Peyer's patch (tissue), 4 donors: ENCODE data around the gene SREBF2.

ENCODE experiments used
- CTCF ChIP-seq, 6 experiments: fragments of 450-650 bp in 4 of 6; fragments of 200-600 bp in 2 of 6; sonication (generic) in 1 of 6; IDR thresholded peaks; one replicate each; pipeline ENCODE4 v1.5.1; 2017 to 2019; ENCODE audit warnings: antibody characterized with exemption in 6 of 6, mild to moderate bottlenecking in 3 of 6, moderate library complexity in 1 of 6
- POLR2A ChIP-seq, 2 donors: fragments of 450-650 bp; IDR thresholded peaks; one replicate each; pipeline ENCODE4 v1.5.1; 2017; ENCODE audit warnings: antibody characterized with exemption in 2 of 2, mild to moderate bottlenecking in 2 of 2, moderate library complexity in 2 of 2

GRCh38 chr22:41913842-41914534 is 81.1 kb downstream of the SREBF2 start:
- TF ChIP-seq CTCF (IDR thresholded peaks at IDR 0.05): no peak
- no peak for TF ChIP-seq POLR2A (IDR thresholded peaks at IDR 0.05)
